K562 (cell line): ENCODE measurements around the gene ALKBH7. TPM values are rescaled to one million over a fixed set of nuclear protein-coding genes. Genes with fewer than 3 reads are reported as not detected.

Experiments used
- DNMT1 ChIP-seq: fragments of 450-650 bp; IDR thresholded peaks from 2 replicates; pipeline ENCODE4 v1.6.1; 2016; ENCODE audit warnings: antibody characterized with exemption, mild to moderate bottlenecking
- ETS1 ChIP-seq: conservative IDR thresholded peaks from 2 replicates; pipeline ENCODE4 v1.6.1; 2011; ENCODE audit warnings: low read depth, mild to moderate bottlenecking, low read length; ENCODE audit not compliant: control insufficient read depth
- IRF9 ChIP-seq: fragments of 450-650 bp; IDR thresholded peaks from 2 replicates; pipeline ENCODE4 v1.6.1; 2016; ENCODE audit warnings: missing biosample characterization, missing genetic modification characterization
- MXD1 ChIP-seq: fragments of 250-450 bp; sonication (Bioruptor Pico); IDR thresholded peaks from 2 replicates; pipeline ENCODE4 v1.8.0; 2021; ENCODE audit warnings: borderline replicate concordance, mild to moderate bottlenecking, moderate library complexity; ENCODE audit not compliant: poor library complexity, severe bottlenecking
- SNRNP70 ChIP-seq: fragments of 200-400 bp; formaldehyde crosslinking; optimal IDR thresholded peaks from 2 replicates; pipeline ENCODE3; 2017; ENCODE audit warnings: low read depth, low read length
- TOE1 ChIP-seq, 2 experiments: fragments of 450-650 bp in 1 of 2; sonication (generic) in 1 of 2; formaldehyde crosslinking in 1 of 2; IDR thresholded peaks; 2 replicates each; pipeline versions ENCODE4 v1.7.1 to v1.8.0; 2016 to 2022; ENCODE audit warnings: borderline replicate concordance in 2 of 2, mild to moderate bottlenecking in 2 of 2, antibody characterized with exemption in 1 of 2, inconsistent platforms in 1 of 2, low read depth in 1 of 2, missing genetic modification reagents in 1 of 2, moderate library complexity in 1 of 2
- ZNF609 ChIP-seq: sonication (generic); formaldehyde crosslinking; IDR thresholded peaks from 2 replicates; pipeline ENCODE4 v1.8.1; 2023; ENCODE audit warnings: missing genetic modification reagents, mild to moderate bottlenecking, borderline replicate concordance
- polyA plus RNA-seq, 8 experiments: library from polyadenylated mRNA; depleted of rRNA in 4 of 8; stranded (reverse) in 5 of 8; unstranded in 3 of 8; fragments of >200 nt; fragmentation: Nextera tagmentation in 2 of 8; fragmentation: Illumina TruSeq in 1 of 8; extraction: Ambion mirVana in 2 of 8; extraction: Trizol in 1 of 8; gene quantifications; 2 replicates each; pipeline versions ENCODE4 v1.2.1 to v1.2.3, GENCODE V29; 2011 to 2014; ENCODE audit warnings: inconsistent platforms in 1 of 8, missing spikeins in 1 of 8
- total RNA-seq, 7 experiments: library from RNA; depleted of rRNA in 6 of 7; stranded (reverse); fragments of >200 nt in 6 of 7; fragmentation: Illumina TruSeq in 2 of 7; extraction: Trizol in 2 of 7; gene quantifications; 2 replicates each; pipeline versions ENCODE4 v1.2.1 to v1.2.3, GENCODE V29; 2011 to 2021; ENCODE audit warnings: low replicate concordance in 1 of 7

Gene ALKBH7
- total and polyA plus RNA-seq, 9 of the 15 experiments (the other 6 are each of a cell fraction or from before 2014, with no cell fraction given), result 0.69 to 94.8 (median 17.6) TPM

- TF ChIP-seq MXD1, result no peak
- TF ChIP-seq DNMT1, result no peak
- TF ChIP-seq IRF9 (tag), result no peak
- no peak for TF ChIP-seq SNRNP70
- no peak for TF ChIP-seq TOE1 (IDR thresholded peaks at IDR 0.05; ENCODE audit: borderline replicate concordance)
- no peak for TF ChIP-seq TOE1 (CRISPR knock-in tag; IDR thresholded peaks at IDR 0.05; ENCODE audit: borderline replicate concordance, low read depth)
- TF ChIP-seq ETS1, result peak; percentile 84
- no peak for TF ChIP-seq ZNF609 (CRISPR knock-in tag)
Observed at GRCh38 chr19:6393074-6393982, 20.7 kb downstream of the ALKBH7 start, which contains the start of gene GTF2F1 (continued).
